ENCODE measurements around the gene CUEDC1.
A peak's percentile ranks its signal among the peaks of the same experiment; 100 is the strongest.

- TF ChIP-seq MTA2 (IDR thresholded peaks at IDR 0.05; ENCODE audit: low read depth) (no peak), POLR2A (conservative IDR thresholded peaks at IDR 0.05) (peak; percentile 76), FOXP4 (CRISPR knock-in tag; IDR thresholded peaks at IDR 0.05; ENCODE audit: borderline replicate concordance) (no peak), NFE2 (IDR thresholded peaks at IDR 0.05; ENCODE audit: low read depth) (no peak), REST (IDR thresholded peaks at IDR 0.05; ENCODE audit: borderline replicate concordance) (peak; percentile 24; the same call in 1 of the 2 replicates), REST (CRISPR knock-in tag; IDR thresholded peaks at IDR 0.05; ENCODE audit: low read depth) (no peak), YY1 (IDR thresholded peaks at IDR 0.05; ENCODE audit: borderline replicate concordance in 1 of 3, control insufficient read depth in 1 of 3, extremely low read depth in 1 of 3, insufficient read depth in 3 of 3, insufficient read length in 1 of 3, insufficient replicate concordance in 2 of 3, low read depth in 1 of 3, low read length in 2 of 3) (no peak), ZBTB33 (CRISPR knock-in tag; IDR thresholded peaks at IDR 0.05) (no peak), ZFX (CRISPR knock-in tag; IDR thresholded peaks at IDR 0.05) (no peak), SP1 (CRISPR knock-in tag; IDR thresholded peaks at IDR 0.05) (no peak)
- TF ChIP-seq, protein P1, sequence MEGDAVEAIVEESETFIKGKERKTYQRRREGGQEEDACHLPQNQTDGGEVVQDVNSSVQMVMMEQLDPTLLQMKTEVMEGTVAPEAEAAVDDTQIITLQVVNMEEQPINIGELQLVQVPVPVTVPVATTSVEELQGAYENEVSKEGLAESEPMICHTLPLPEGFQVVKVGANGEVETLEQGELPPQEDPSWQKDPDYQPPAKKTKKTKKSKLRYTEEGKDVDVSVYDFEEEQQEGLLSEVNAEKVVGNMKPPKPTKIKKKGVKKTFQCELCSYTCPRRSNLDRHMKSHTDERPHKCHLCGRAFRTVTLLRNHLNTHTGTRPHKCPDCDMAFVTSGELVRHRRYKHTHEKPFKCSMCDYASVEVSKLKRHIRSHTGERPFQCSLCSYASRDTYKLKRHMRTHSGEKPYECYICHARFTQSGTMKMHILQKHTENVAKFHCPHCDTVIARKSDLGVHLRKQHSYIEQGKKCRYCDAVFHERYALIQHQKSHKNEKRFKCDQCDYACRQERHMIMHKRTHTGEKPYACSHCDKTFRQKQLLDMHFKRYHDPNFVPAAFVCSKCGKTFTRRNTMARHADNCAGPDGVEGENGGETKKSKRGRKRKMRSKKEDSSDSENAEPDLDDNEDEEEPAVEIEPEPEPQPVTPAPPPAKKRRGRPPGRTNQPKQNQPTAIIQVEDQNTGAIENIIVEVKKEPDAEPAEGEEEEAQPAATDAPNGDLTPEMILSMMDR (IDR thresholded peaks at IDR 0.05 in 2 of 3, conservative IDR thresholded peaks at IDR 0.05 in 1 of 3; ENCODE audit: insufficient read depth in 2 of 3, low read depth in 1 of 3, low read length in 3 of 3) = peak; percentile 43 to 79 (median 69); a peak in 5 of 6 replicates
Measured at GRCh38 chr17:57999496-58000017, 44.3 kb upstream of the CUEDC1 start.
